Naive thymus-derived CD4-positive, alpha-beta T cell (primary cell): ENCODE data around the gene HOXD4. TPM values are rescaled to one million over a fixed set of nuclear protein-coding genes. Genes with fewer than 3 reads are reported as not detected.

Source experiments
- ATAC-seq: fragments of 150-1000 bp; cut with Tn5 transposase; 2 replicates; pipeline ENCODE4 v1.10.0; 2021; ENCODE audit warnings: mild to moderate bottlenecking, moderate library complexity
- CTCF ChIA-PET: fragments of 350-600 bp; sonication (Branson Sonifier 250); formaldehyde crosslinking; loops from one replicate; lab custom pipeline; 2021; ENCODE audit warnings: antibody characterized with exemption; lab: Charles Lee
- POLR2A ChIA-PET: fragments of 350-600 bp; sonication (Branson Sonifier 250); formaldehyde crosslinking; loops from one replicate; lab custom pipeline; 2021; ENCODE audit warnings: antibody characterized with exemption, inconsistent platforms; lab: Charles Lee
- DNase-seq, 9 donors: peaks; one replicate each; pipeline versions ENCODE4 v3.0.0 to v3.0.0-alpha.2; 2020 to 2022; ENCODE audit warnings: mixed read lengths in 1 of 9
- H3K27ac ChIP-seq: one replicate; pipeline ENCODE4 v1.7.0; 2013; ENCODE audit warnings: mild to moderate bottlenecking, low read depth, low read length, moderate library complexity
- H3K27me3 ChIP-seq, 2 donors: one replicate each; pipeline ENCODE4 v1.7.0; 2013; ENCODE audit warnings: low read length in 2 of 2, mild to moderate bottlenecking in 2 of 2, moderate library complexity in 2 of 2; ENCODE audit not compliant: control insufficient read depth in 2 of 2, insufficient read depth in 2 of 2
- H3K36me3 ChIP-seq, 3 experiments: 1 replicate in 2 of 3; 2 replicates in 1 of 3; pipeline ENCODE4 v1.7.0; 2013; ENCODE audit warnings: low read length in 3 of 3, mild to moderate bottlenecking in 3 of 3, moderate library complexity in 1 of 3; ENCODE audit not compliant: insufficient read depth in 3 of 3, control insufficient read depth in 2 of 3
- H3K4me1 ChIP-seq, 2 donors: one replicate each; pipeline ENCODE4 v1.7.0; 2013; ENCODE audit warnings: low read length in 2 of 2, mild to moderate bottlenecking in 2 of 2, moderate library complexity in 1 of 2; ENCODE audit not compliant: control insufficient read depth in 2 of 2, insufficient read depth in 2 of 2
- H3K4me3 ChIP-seq: 2 replicates; pipeline ENCODE4 v1.7.0; 2013; ENCODE audit warnings: mild to moderate bottlenecking, low read length
- H3K9me3 ChIP-seq, 3 experiments: 1 replicate in 2 of 3; 2 replicates in 1 of 3; pipeline ENCODE4 v1.7.0; 2013; ENCODE audit warnings: low read length in 3 of 3; ENCODE audit not compliant: control insufficient read depth in 2 of 3
- H3K27ac Mint-ChIP-seq, 9 donors: one replicate each; pipeline ENCODE4 v1.8.0; 2020 to 2022; ENCODE audit warnings: mixed read lengths in 9 of 9, mild to moderate bottlenecking in 8 of 9, moderate library complexity in 5 of 9, inconsistent platforms in 2 of 9
- H3K27me3 Mint-ChIP-seq, 5 donors: one replicate each; pipeline ENCODE4 v1.8.0; 2021 to 2022; ENCODE audit warnings: mixed read lengths in 5 of 5, mild to moderate bottlenecking in 1 of 5
- H3K36me3 Mint-ChIP-seq, 5 donors: one replicate each; pipeline ENCODE4 v1.8.0; 2020 to 2022; ENCODE audit warnings: mixed read lengths in 5 of 5, mild to moderate bottlenecking in 3 of 5, inconsistent platforms in 1 of 5
- H3K4me1 Mint-ChIP-seq, 7 donors: one replicate each; pipeline ENCODE4 v1.8.0; 2020 to 2022; ENCODE audit warnings: mixed read lengths in 7 of 7, mild to moderate bottlenecking in 3 of 7, inconsistent platforms in 1 of 7
- H3K4me3 Mint-ChIP-seq, 10 donors: one replicate each; pipeline ENCODE4 v1.8.0; 2020 to 2022; ENCODE audit warnings: mild to moderate bottlenecking in 10 of 10, mixed read lengths in 10 of 10, moderate library complexity in 6 of 10, inconsistent platforms in 2 of 10
- H3K9me3 Mint-ChIP-seq, 11 donors: one replicate each; pipeline ENCODE4 v1.8.0; 2020 to 2022; ENCODE audit warnings: mixed read lengths in 11 of 11, mild to moderate bottlenecking in 4 of 11, inconsistent platforms in 1 of 11, moderate library complexity in 1 of 11
- intact Hi-C, 2 donors: fragments of 100-400 bp; cut with micrococcal nuclease; formaldehyde crosslinking; loops; one replicate each; pipeline ENCODE4 v1.15.1; 2023
- polyA plus RNA-seq, 2 donors: library from polyadenylated mRNA; unstranded; fragments of 300-500 nt; fragmentation: Illumina TruSeq; gene quantifications; one replicate each; pipeline ENCODE4 v1.2.3, GENCODE V29; 2021
- total RNA-seq, 6 experiments: library from RNA in 5 of 6; stranded (reverse) in 5 of 6; gene quantifications; 1 replicate in 5 of 6; 2 replicates in 1 of 6; pipeline ENCODE4 v1.2.3 and lab custom pipeline; 2021 to 2026

The HOXD4 gene
- total and polyA plus RNA-seq, 7 experiments from 2014 or later = not detected

DNA sequence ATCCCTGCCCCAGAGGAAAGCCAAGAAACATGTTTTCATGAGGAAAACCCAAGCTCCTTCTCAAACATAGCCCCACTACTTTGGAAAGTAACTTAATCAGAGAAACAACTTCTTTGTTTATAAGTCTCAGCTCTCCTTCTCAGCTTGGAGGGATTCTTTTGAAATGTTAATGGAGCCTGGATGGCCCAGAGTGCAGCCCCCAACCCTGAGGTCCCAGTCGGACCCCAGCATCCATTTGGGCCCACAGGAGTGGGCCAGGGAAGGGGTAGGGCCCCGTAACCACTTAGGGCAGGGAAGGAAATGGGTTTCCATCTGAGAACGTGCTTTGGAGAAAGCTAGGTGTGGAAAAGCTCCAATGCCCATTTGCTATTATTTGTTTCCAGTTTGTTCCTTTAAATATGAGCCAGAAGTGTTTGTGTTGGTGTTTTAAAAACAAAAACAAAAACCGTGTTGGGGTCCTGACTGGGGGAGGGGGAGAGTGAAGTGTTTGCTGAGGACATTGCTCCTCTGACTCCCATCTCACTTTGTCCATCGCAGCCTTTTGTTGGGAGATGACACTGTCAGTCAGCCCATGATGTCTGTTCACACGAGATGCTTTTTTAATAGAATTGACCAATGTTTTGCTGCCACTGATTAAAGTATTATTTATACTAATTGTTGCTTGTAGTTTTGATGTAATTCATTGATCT lies 4.2 kb downstream of the HOXD4 start:
- no peaks in the 10 kb centered on the region for H3K36me3 ChIP-seq
- DNase-seq = no peak
- H3K27ac ChIP-seq = no peak overlapping the region
- intact Hi-C loops = loop anchor here in 1 of 2 donors (2.0 kb wide), 1 partner anchor 23 kb away; no protein-coding TSS in a partner anchor
- Mint-ChIP-seq H3K4me3 (no peak overlapping the region), H3K36me3 (peaks cover 0 to 3% (median 0%) of the 10 kb centered on the region in 5 donors), H3K27me3 (peaks cover 64 to 88% (median 79%) of the 10 kb centered on the region in 5 donors), H3K9me3 (peaks cover 0 to 7% (median 0%) of the 10 kb centered on the region in 11 donors), H3K27ac (no peak overlapping the region), H3K4me1 (peaks cover 0 to 24% (median 15%) of the 10 kb centered on the region in 7 donors)
- POLR2A ChIA-PET = no interaction called here
- H3K27me3 ChIP-seq = peaks cover 11 to 43% of the 10 kb centered on the region in 2 donors
- ATAC-seq = no peak
- H3K4me1 ChIP-seq = peaks cover 0 to 6% of the 10 kb centered on the region in 2 donors
- no peaks in the 10 kb centered on the region for H3K9me3 ChIP-seq
- no peak overlapping the region for H3K4me3 ChIP-seq
- CTCF ChIA-PET = interaction anchor here (0.5 kb wide), 1 partner anchor 399 kb away, joined by 3 read pairs; no protein-coding TSS in a partner anchor

DNA sequence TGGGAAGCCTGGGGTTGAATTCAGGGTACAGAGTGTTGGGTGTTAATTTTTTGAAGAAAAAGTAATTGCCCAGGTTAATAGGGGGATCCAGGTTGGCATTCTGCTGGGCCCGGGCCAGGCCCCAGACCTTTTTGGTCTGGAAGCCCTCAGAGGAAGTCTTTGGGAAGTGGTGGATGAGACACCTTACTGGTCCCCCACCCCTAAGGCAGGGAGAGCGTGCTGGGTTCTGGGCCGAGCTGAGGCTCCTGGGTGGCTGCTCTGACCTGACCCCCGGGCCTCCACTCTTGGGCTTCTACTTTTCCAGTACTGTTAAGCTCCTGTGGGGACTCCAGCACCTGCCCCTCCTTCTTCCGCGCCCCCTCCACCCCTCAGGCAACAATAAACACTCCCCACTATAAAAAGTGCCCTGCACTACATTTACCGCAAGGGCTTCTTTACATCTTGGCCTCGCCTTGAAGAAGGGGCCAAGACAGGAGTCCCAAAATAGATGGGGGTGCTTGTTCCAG lies 5.0 kb downstream of the HOXD4 start:
- Histone ChIP-seq H3K9me3 (no peaks in the 10 kb centered on the region), H3K27ac (no peak overlapping the region), H3K36me3 (no peaks in the 10 kb centered on the region), H3K4me1 (peaks cover 0 to 6% of the 10 kb centered on the region in 2 donors), H3K4me3 (no peak overlapping the region), H3K27me3 (peaks cover 8 to 40% of the 10 kb centered on the region in 2 donors)
- CTCF ChIA-PET = no interaction called here
- peaks cover 0 to 23% (median 14%) of the 10 kb centered on the region in 7 donors for H3K4me1 Mint-ChIP-seq
- peaks cover 0 to 5% (median 0%) of the 10 kb centered on the region in 11 donors for H3K9me3 Mint-ChIP-seq
- intact Hi-C loops = loop anchor here in 1 of 2 donors (2.0 kb wide), 1 partner anchor 24 kb away; no protein-coding TSS in a partner anchor
- H3K36me3 Mint-ChIP-seq = peaks cover 0 to 3% (median 0%) of the 10 kb centered on the region in 5 donors
- peaks cover 65 to 88% (median 79%) of the 10 kb centered on the region in 5 donors for H3K27me3 Mint-ChIP-seq
- peak overlapping the region in 4 of 10 donors; percentile 22 to 60 (median 36) for H3K4me3 Mint-ChIP-seq
- H3K27ac Mint-ChIP-seq = peak overlapping the region in 1 of 9 donors; percentile 65
- ATAC-seq (no peak), DNase-seq (no peak)
- POLR2A ChIA-PET = no interaction called here

DNA sequence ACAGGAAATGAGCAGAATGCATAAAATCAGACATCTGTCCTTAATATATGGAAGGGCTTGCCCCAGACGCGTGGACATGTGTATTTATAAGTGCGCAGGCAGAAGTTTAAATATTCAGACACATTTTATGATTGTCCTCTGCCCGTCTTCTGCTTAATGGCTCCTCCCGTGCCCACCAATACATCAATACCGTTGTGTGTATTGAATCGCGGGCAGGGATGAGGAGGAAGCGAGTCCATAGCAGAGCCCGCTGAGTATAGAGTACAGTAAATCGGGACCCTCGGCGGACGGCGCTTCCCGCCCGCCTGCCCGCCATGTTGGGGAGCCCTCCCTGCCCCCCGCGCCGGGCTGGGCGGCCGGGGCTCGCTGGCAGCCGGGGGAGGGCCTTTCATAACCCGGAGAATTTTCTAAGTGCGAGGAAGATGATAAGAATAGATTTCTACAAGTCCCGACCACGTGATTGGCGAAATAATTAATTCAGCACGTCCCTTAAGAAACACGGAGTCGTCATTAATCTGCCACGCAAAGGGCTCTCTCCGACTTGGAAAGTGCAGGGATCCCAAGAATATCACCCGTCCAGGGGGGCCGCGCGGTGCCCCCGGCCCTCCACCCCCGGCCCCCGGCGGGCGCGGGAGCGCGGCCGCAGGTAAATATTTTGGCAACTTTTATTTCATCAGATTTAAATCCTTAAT lies 5.6 kb downstream of the HOXD4 start, which contains the start of gene HOXD3:
HOXD3 (plus strand) TSS at position 501 of the 692 bp plus-strand sequence. CDS start 11,808 bp downstream, outside the sequence.
- Mint-ChIP-seq H3K36me3 (peaks cover 0 to 3% (median 0%) of the 10 kb centered on the region in 5 donors), H3K9me3 (peaks cover 0 to 5% (median 0%) of the 10 kb centered on the region in 11 donors), H3K27me3 (peaks cover 69 to 90% (median 83%) of the 10 kb centered on the region in 5 donors), H3K4me1 (peaks cover 0 to 23% (median 15%) of the 10 kb centered on the region in 7 donors), H3K27ac (peak within 1 kb of the TSS in 2 of 9 donors; percentile 28 to 87), H3K4me3 (peak within 1 kb of the TSS; percentile 32 to 78 (median 59))
- Histone ChIP-seq H3K36me3 (no peaks in the 10 kb centered on the region), H3K4me3 (no peak within 1 kb of the TSS), H3K27ac (no peak within 1 kb of the TSS), H3K4me1 (peaks cover 0 to 6% of the 10 kb centered on the region in 2 donors), H3K9me3 (no peaks in the 10 kb centered on the region), H3K27me3 (peaks cover 8 to 46% of the 10 kb centered on the region in 2 donors)
- ChIA-PET CTCF (no interaction called here), POLR2A (no interaction called here)
- intact Hi-C loops = loop anchor here in 1 of 2 donors (2.0 kb wide), 1 partner anchor 24 kb away; no protein-coding TSS in a partner anchor
- DNase-seq (no peak), ATAC-seq (no peak)

DNA sequence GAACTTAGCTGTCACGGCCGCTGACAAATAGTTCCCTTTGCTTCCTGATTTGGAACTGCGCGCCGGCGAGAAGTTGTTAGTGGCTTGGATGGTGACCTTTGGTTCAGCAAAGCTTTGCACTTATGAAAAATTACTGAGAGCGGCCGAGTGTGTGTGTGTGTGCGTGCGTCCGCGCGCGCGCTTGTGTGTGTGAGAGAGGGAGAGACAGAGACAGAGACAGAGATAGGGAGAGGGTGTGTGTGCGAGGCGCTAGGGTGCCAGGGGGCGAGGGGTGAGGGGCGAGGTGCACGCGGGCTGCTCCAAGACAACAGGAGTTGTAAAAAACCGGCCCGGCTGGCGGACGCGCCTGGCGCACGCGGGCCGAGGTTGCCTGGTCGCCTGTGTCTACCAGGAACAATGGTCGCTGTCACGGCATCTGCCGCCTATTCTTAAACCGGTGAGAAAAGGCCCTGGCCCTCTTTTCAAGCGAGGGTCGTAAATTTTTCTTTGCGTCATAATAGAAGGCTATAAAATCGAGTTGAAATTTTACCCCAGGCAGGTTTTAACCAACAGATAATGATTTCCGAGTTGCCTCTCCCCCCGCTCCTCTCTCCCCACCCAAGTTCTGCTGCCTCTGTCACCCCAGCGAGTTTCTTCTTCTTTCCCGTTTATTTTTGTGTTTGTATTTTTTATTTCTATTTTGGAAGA lies 6.3 kb downstream of the HOXD4 start:
- ATAC-seq (no peak), DNase-seq (no peak)
- ChIA-PET CTCF (no interaction called here), POLR2A (no interaction called here)
- H3K27me3 ChIP-seq = peaks cover 8 to 50% of the 10 kb centered on the region in 2 donors
- Mint-ChIP-seq H3K27me3 (peaks cover 70 to 91% (median 88%) of the 10 kb centered on the region in 5 donors), H3K4me3 (peak overlapping the region; percentile 32 to 78 (median 59)), H3K27ac (peak overlapping the region in 2 of 9 donors; percentile 28 to 87), H3K9me3 (peaks cover 0 to 8% (median 0%) of the 10 kb centered on the region in 11 donors), H3K36me3 (peaks cover 0 to 3% (median 0%) of the 10 kb centered on the region in 5 donors), H3K4me1 (peaks cover 0 to 22% (median 18%) of the 10 kb centered on the region in 7 donors)
- intact Hi-C loops = loop anchor here in 1 of 2 donors (2.0 kb wide), 1 partner anchor 25 kb away; no protein-coding TSS in a partner anchor
- no peaks in the 10 kb centered on the region for H3K9me3 ChIP-seq
- no peak overlapping the region for H3K4me3 ChIP-seq
- H3K36me3 ChIP-seq = no peaks in the 10 kb centered on the region
- no peak overlapping the region for H3K27ac ChIP-seq
- H3K4me1 ChIP-seq = peaks cover 0 to 6% of the 10 kb centered on the region in 2 donors

DNA sequence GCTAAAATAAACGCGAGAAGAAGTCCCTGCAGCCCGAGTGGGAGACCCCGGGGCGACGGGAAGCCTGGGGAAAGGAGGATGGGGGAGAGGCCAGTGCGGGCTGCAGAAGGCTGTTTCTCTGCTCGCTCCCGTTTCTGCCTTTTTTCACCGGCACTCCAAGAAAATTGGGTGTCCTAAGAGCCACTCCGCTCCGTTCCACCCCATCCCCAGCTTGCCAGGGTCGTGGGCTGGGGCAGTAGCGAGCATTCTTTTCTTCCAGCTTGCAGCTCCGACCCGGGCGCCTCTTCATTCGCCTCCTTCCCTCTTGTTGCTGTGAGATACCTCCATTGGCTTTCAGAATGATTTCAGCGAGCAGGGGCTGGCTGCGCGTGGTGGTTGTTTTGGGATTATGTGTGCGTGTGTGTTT lies 6.8 kb downstream of the HOXD4 start:
- DNase-seq = no peak
- Histone ChIP-seq H3K36me3 (no peaks in the 10 kb centered on the region), H3K9me3 (no peaks in the 10 kb centered on the region), H3K4me3 (no peak overlapping the region), H3K4me1 (peaks cover 0 to 6% of the 10 kb centered on the region in 2 donors), H3K27me3 (peaks cover 8 to 53% of the 10 kb centered on the region in 2 donors), H3K27ac (no peak overlapping the region)
- Mint-ChIP-seq H3K36me3 (peaks cover 0 to 3% (median 0%) of the 10 kb centered on the region in 5 donors), H3K4me3 (peak overlapping the region in 8 of 10 donors; percentile 33 to 74 (median 56)), H3K9me3 (peaks cover 0 to 11% (median 0%) of the 10 kb centered on the region in 11 donors), H3K27me3 (peaks cover 71 to 90% (median 87%) of the 10 kb centered on the region in 5 donors), H3K27ac (peak overlapping the region in 1 of 9 donors; percentile 87), H3K4me1 (peaks cover under 1 to 22% (median 18%) of the 10 kb centered on the region in 7 donors)
- intact Hi-C loops = no loop called here
- POLR2A ChIA-PET = no interaction called here
- no peak for ATAC-seq
- CTCF ChIA-PET = no interaction called here
